GM21390 (cell line): ENCODE data around the gene SH3GL1.

Experiments
- ATAC-seq: cut with Tn5 transposase; IDR thresholded peaks from one replicate; pipeline ENCODE4 v1.9.1; 2021; ENCODE audit not compliant: unreplicated experiment

The SH3GL1 gene

GRCh38 chr19:4400135-4400936 is at the start of gene SH3GL1:
TSS of gene SH3GL1 (minus strand) at chr19:4400547. CDS start at chr19:4400368, 179 bp downstream.
- peak; percentile 46 for ATAC-seq

- no peak for ATAC-seq
Observed at GRCh38 chr19:4449639-4450028, 49.3 kb upstream of the SH3GL1 start.

- ATAC-seq: no peak
Observed at GRCh38 chr19:4449022-4449638, 48.8 kb upstream of the SH3GL1 start.

GRCh38 chr19:4448147-4448985 is 48.0 kb upstream of the SH3GL1 start:
- no peak for ATAC-seq

GRCh38 chr19:4447327-4448146 is 47.2 kb upstream of the SH3GL1 start:
- no peak for ATAC-seq

- ATAC-seq: no peak
Observed at GRCh38 chr19:4446704-4447200, 46.4 kb upstream of the SH3GL1 start.

GRCh38 chr19:4445963-4446703 is 45.8 kb upstream of the SH3GL1 start:
- no peak for ATAC-seq

- no peak for ATAC-seq
Observed at GRCh38 chr19:4444765-4445741, 44.7 kb upstream of the SH3GL1 start.

- ATAC-seq: no peak
Observed at GRCh38 chr19:4443966-4444764, 43.8 kb upstream of the SH3GL1 start.

GRCh38 chr19:4443188-4443587 is 42.8 kb upstream of the SH3GL1 start:
- no peak for ATAC-seq

GRCh38 chr19:4442819-4443146 is 42.4 kb upstream of the SH3GL1 start:
- no peak for ATAC-seq

GRCh38 chr19:4441994-4442818 is 41.9 kb upstream of the SH3GL1 start:
- ATAC-seq: no peak

- ATAC-seq: no peak
Observed at GRCh38 chr19:4439243-4439642, 38.9 kb upstream of the SH3GL1 start.

GRCh38 chr19:4437103-4437502 is 36.8 kb upstream of the SH3GL1 start:
- ATAC-seq: no peak

- no peak for ATAC-seq
Observed at GRCh38 chr19:4436231-4436630, 35.9 kb upstream of the SH3GL1 start.

- ATAC-seq: no peak
Observed at GRCh38 chr19:4434391-4434790, 34.0 kb upstream of the SH3GL1 start.

GRCh38 chr19:4432918-4433506 is 32.7 kb upstream of the SH3GL1 start:
- no peak for ATAC-seq
